Endothelial cell (in vitro differentiated cells): ENCODE results near the gene SPI1. TPM values are rescaled to one million over a fixed set of nuclear protein-coding genes. Genes with fewer than 3 reads are reported as not detected.

ENCODE experiments used
- DNase-seq: peaks from one replicate; pipeline ENCODE4 v3.0.0; 2021; ENCODE audit warnings: low spot score
- H3K27ac Mint-ChIP-seq: one replicate; pipeline ENCODE4 v1.8.0; 2021; ENCODE audit warnings: mixed read lengths, inconsistent platforms; ENCODE audit not compliant: unreplicated experiment
- H3K27me3 Mint-ChIP-seq: one replicate; pipeline ENCODE4 v1.8.0; 2021; ENCODE audit warnings: mild to moderate bottlenecking, moderate library complexity, mixed read lengths, inconsistent platforms; ENCODE audit not compliant: unreplicated experiment
- H3K36me3 Mint-ChIP-seq: one replicate; pipeline ENCODE4 v1.8.0; 2021; ENCODE audit warnings: mild to moderate bottlenecking, low read depth, mixed read lengths, inconsistent platforms; ENCODE audit not compliant: unreplicated experiment
- H3K4me1 Mint-ChIP-seq: one replicate; pipeline ENCODE4 v1.8.0; 2021; ENCODE audit warnings: mild to moderate bottlenecking, mixed read lengths, inconsistent platforms; ENCODE audit not compliant: unreplicated experiment
- H3K4me3 Mint-ChIP-seq: one replicate; pipeline ENCODE4 v1.8.0; 2021; ENCODE audit warnings: mild to moderate bottlenecking, mixed read lengths, inconsistent platforms; ENCODE audit not compliant: unreplicated experiment
- H3K9me3 Mint-ChIP-seq: one replicate; pipeline ENCODE4 v1.8.0; 2021; ENCODE audit warnings: mixed read lengths, inconsistent platforms; ENCODE audit not compliant: unreplicated experiment
- CTCF ChIP-seq: fragments of 200-600 bp; sonication (generic); IDR thresholded peaks from one replicate; pipeline ENCODE4 v1.5.0; 2021; ENCODE audit warnings: antibody characterized with exemption; ENCODE audit not compliant: unreplicated experiment
- total RNA-seq: library from RNA; stranded (reverse); fragmentation: NEBNext Ultra II Directional; extraction: Animal tissue kit (Norgen Biotek cat#: 25700); gene quantifications from one replicate; pipeline ENCODE4 v1.2.1, GENCODE V29; 2021; ENCODE audit not compliant: unreplicated experiment

Gene SPI1
- total RNA-seq, 1 donor from 2014 or later: not detected

- H3K27me3 Mint-ChIP-seq: peaks cover 4% of the 10 kb centered on the region
- no peak for DNase-seq
- no peak overlapping the region for H3K4me3 Mint-ChIP-seq
- no peak overlapping the region for H3K27ac Mint-ChIP-seq
- no peaks in the 10 kb centered on the region for H3K9me3 Mint-ChIP-seq
- peaks cover 32% of the 10 kb centered on the region for H3K4me1 Mint-ChIP-seq
- no peaks in the 10 kb centered on the region for H3K36me3 Mint-ChIP-seq
- no peak for TF ChIP-seq CTCF
Observed at GRCh38 chr11:47398011-47398410, 19.7 kb upstream of the SPI1 start.

GRCh38 chr11:47396049-47396320 lies 17.6 kb upstream of the SPI1 start:
- no peak for DNase-seq
- Mint-ChIP-seq H3K4me3 (no peak overlapping the region), H3K36me3 (no peaks in the 10 kb centered on the region), H3K9me3 (no peaks in the 10 kb centered on the region), H3K4me1 (peaks cover 32% of the 10 kb centered on the region), H3K27me3 (peaks cover 4% of the 10 kb centered on the region), H3K27ac (no peak overlapping the region)
- no peak for TF ChIP-seq CTCF

GRCh38 chr11:47395223-47396048 lies 17.1 kb upstream of the SPI1 start:
- no peaks in the 10 kb centered on the region for H3K9me3 Mint-ChIP-seq
- no peak for TF ChIP-seq CTCF
- DNase-seq: no peak
- peaks cover 29% of the 10 kb centered on the region for H3K4me1 Mint-ChIP-seq
- H3K36me3 Mint-ChIP-seq: no peaks in the 10 kb centered on the region
- H3K27me3 Mint-ChIP-seq: peaks cover 5% of the 10 kb centered on the region
- H3K4me3 Mint-ChIP-seq: no peak overlapping the region
- peak overlapping the region; percentile 83 for H3K27ac Mint-ChIP-seq

GRCh38 chr11:47394322-47395222 lies 16.2 kb upstream of the SPI1 start:
- H3K36me3 Mint-ChIP-seq: no peaks in the 10 kb centered on the region
- peak; percentile 76 for DNase-seq
- peaks cover 6% of the 10 kb centered on the region for H3K27me3 Mint-ChIP-seq
- H3K27ac Mint-ChIP-seq: peak overlapping the region; percentile 92
- no peak for TF ChIP-seq CTCF
- H3K4me3 Mint-ChIP-seq: no peak overlapping the region
- no peaks in the 10 kb centered on the region for H3K9me3 Mint-ChIP-seq
- H3K4me1 Mint-ChIP-seq: peaks cover 25% of the 10 kb centered on the region

GRCh38 chr11:47394050-47394321 lies 15.6 kb upstream of the SPI1 start:
- peaks cover 5% of the 10 kb centered on the region for H3K27me3 Mint-ChIP-seq
- H3K27ac Mint-ChIP-seq: peak overlapping the region; percentile 92
- H3K36me3 Mint-ChIP-seq: no peaks in the 10 kb centered on the region
- TF ChIP-seq CTCF: no peak
- H3K4me3 Mint-ChIP-seq: no peak overlapping the region
- no peaks in the 10 kb centered on the region for H3K9me3 Mint-ChIP-seq
- H3K4me1 Mint-ChIP-seq: peaks cover 22% of the 10 kb centered on the region
- DNase-seq: no peak
